SKM-1 treated with dmso at 0.1 percent for 144 hours (cell line): ENCODE measurements around the gene RPL7L1.

Source experiments
- DNase-seq: peaks from one replicate; lab custom pipeline; 2025; ENCODE audit not compliant: unreplicated experiment; lab: John Stamatoyannopoulos, UW

The RPL7L1 gene

DNA sequence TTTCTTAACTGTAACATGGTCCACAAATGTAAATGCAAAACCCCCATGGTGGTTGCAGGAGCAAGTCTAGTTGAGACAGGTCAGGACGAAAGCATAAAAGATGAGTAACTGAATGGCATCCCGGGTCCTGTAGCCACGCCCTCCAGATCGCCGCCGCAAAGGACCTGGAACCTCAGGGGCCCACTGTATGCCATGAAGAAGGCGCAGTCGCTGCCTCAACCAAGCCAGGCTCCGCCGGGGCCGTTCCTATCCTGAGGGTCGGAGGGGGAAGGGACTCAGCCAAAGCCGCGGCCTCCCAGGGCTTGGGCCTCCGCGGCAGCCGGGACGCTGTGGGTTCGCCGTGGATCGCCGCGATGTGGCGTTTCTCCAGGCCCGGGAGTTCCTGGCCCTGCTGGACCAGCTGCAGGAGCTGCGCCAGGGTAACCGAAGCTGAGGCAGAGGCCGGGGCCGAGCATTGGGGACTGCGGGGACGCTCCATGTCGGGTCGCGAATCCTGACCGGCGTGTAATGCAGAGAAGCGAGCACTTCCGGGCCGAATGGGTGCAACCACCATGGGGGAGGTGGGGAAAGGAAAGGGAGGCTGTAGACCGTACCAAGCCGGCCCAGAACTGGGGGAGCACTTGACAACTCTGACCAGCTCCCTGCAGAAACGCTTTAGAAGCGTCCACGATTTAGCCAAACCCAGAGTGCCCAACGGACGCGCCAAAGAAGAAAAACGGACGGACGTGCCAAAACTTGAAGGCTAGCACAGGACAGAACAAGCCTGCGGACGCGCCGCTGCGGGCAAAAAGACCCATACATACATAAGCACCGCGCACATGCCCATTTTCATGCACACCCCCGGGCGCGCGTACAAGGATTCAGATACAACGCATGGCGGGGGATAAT is 11.1 kb downstream of the RPL7L1 start:
- peak; percentile 88 for DNase-seq

- DNase-seq: no peak
Measured at GRCh38 chr6:42891199-42891722, 11.8 kb downstream of the RPL7L1 start.

- DNase-seq: peak; percentile 42
Measured at GRCh38 chr6:42894041-42894828, 14.8 kb downstream of the RPL7L1 start.

GRCh38 chr6:42896178-42896719 is 16.8 kb downstream of the RPL7L1 start:
- no peak for DNase-seq

- DNase-seq: peak; percentile 57
Measured at GRCh38 chr6:42898891-42899361, 19.5 kb downstream of the RPL7L1 start.

DNA sequence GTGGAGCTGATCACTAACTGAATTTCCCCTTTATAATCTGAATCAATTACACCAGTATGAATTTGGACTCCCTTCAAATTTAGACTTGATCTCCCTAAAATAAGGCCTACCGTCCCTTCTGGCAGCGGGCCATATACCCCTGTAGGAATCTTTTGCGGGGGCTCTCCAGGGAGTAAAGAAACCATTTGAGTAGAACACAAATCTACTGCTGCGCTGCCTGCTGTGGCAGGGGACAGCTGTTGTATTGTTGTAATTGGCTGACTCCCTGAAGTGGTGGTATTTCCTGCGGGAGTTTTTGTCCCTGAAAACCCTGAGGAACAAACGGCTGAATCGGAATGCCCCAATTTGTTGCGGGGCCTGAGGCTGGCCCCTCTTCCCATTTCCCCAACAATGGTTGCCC is 20.5 kb downstream of the RPL7L1 start:
- no peak for DNase-seq

DNA sequence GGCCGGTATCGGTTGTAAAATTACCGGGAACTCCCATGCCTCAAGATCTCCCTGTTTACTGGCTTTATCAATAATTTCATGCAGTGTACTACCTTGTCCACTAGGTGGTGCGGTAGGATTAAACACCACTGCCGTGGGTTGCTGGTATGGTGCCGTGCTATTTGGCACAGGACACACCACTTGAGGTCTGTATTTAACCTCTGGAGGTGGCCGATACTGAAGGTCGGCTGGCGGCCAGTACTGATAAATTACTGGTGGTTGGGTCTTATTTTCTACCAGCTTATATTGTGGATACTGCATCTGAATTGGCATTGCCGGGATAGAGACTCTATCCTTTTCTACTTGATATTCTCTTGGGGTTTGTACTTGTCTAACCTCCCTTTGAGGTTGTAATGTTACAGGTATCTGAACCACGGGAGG is 22.1 kb downstream of the RPL7L1 start:
- peak; percentile 66 for DNase-seq

- peak; percentile 13 for DNase-seq
Measured at GRCh38 chr6:42902429-42903263, 23.2 kb downstream of the RPL7L1 start.

GRCh38 chr6:42904467-42904866 is 25.1 kb downstream of the RPL7L1 start:
- DNase-seq: no peak

DNA sequence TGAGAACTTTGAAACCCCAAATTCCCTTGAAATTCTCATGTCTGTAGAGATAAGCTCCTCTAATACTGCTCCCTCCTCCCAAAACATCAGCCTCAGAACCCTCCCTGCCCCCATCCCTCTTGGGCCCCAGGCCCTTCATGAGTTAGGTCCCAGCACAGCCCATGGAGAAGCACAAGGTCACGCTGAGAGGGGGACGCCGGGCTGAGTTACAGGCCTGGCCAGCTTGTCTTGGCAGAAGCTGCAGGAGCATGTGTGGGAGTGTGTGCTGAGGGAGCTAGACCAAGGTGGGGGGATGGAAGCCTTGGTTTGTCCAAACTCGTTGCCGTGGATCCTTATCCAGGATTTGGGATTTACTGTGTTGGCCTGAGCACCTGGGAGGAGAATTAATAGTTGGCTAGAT is 27.9 kb downstream of the RPL7L1 start:
- DNase-seq: no peak

- DNase-seq: no peak
Measured at GRCh38 chr6:42909835-42910234, 30.4 kb downstream of the RPL7L1 start.

GRCh38 chr6:42911171-42912021 is 32.0 kb downstream of the RPL7L1 start:
- no peak for DNase-seq

- no peak for DNase-seq
Measured at GRCh38 chr6:42914546-42914945, 35.1 kb downstream of the RPL7L1 start.

DNA sequence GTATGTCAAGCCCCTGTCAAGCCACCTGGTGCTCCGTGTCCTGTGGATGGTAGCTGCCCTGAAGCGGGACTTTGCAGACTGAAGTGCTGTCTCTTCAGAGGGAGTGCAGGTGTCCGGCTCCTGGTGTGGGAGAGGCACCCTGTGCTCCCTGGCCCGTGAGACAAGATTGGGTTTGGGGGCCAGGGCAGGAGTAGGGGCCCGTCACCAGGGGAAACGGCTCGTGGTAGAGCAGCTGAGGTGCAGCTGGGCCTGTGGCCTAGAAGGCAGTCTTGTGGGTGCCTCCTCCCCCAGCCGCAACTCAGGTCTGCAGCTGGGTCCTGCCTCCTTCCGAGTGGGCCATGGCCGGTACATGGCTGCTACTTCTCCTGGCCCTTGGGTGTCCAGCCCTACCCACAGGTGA is 36.3 kb downstream of the RPL7L1 start, which contains the start of gene PTCRA:
Gene PTCRA (plus strand): TSS at position 322 of the 400 bp plus-strand sequence. CDS start 17 bp downstream, at position 339.
- DNase-seq: no peak

DNA sequence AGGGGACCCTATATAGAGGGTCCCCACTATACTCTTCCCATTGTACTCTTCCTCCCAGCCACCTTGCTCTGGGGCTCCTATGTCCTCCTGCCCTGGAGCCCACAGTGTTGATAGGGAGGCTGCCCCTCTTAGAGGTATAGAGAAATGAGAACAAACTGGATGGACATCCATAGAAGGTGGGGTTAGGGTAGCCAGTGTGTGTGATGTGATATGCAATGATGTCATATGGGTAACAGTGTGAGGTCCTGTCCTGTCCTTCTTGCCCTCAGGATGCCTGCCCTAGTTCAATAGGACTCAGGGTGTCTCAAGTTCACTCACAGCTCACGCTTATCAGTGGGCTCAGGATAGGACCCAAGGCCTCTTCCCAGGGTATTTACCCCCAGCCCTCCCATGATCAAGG is 36.9 kb downstream of the RPL7L1 start:
- no peak for DNase-seq

DNA sequence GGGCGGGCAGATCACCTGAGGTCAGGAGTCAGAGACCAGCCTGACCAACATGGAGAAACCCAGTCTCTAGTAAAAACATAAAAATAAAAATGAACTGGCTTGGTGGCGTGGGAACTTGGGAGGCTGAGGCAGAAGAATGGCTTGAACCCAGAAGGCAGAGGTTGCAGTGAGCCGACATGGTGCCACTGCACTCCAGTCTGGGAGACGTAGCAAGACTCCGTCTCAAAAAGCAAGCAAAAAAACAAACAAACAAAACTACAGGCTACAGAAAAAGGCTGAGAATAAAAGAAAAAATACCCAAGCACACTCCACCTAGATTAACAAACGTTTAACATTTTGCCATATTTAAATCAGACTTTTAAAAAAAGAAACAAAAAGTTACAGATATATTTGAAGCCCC is 42.4 kb downstream of the RPL7L1 start:
- no peak for DNase-seq

- DNase-seq: peak; percentile 73
Measured at GRCh38 chr6:42923666-42924065, 44.2 kb downstream of the RPL7L1 start.

GRCh38 chr6:42925248-42925857 is 45.9 kb downstream of the RPL7L1 start:
- DNase-seq: no peak
